HEK293 (cell line): ENCODE data around the gene MLLT6.

ENCODE experiments used
- HIC1 ChIP-seq: fragments of 450-650 bp; formaldehyde crosslinking; IDR thresholded peaks from 2 replicates; pipeline ENCODE4 v1.5.1; 2016; ENCODE audit warnings: missing biosample characterization, missing genetic modification characterization
- MYNN ChIP-seq: fragments of 450-650 bp; formaldehyde crosslinking; IDR thresholded peaks from 2 replicates; pipeline ENCODE4 v1.5.1; 2016; ENCODE audit warnings: missing biosample characterization, missing genetic modification characterization, borderline replicate concordance
- OVOL3 ChIP-seq: fragments of 450-650 bp; formaldehyde crosslinking; IDR thresholded peaks from 2 replicates; pipeline ENCODE4 v1.5.1; 2016; ENCODE audit warnings: missing biosample characterization, missing genetic modification characterization
- SCRT1 ChIP-seq: fragments of 450-650 bp; formaldehyde crosslinking; IDR thresholded peaks from 2 replicates; pipeline ENCODE4 v1.5.1; 2016; ENCODE audit warnings: missing biosample characterization, missing genetic modification characterization, borderline replicate concordance
- SP7 ChIP-seq: fragments of 450-650 bp; formaldehyde crosslinking; IDR thresholded peaks from 2 replicates; pipeline ENCODE4 v1.5.1; 2016; ENCODE audit warnings: missing biosample characterization, missing genetic modification characterization
- WT1 ChIP-seq: fragments of 450-650 bp; formaldehyde crosslinking; IDR thresholded peaks from 2 replicates; pipeline ENCODE4 v1.5.1; 2016; ENCODE audit warnings: missing biosample characterization, missing genetic modification characterization
- ZNF169 ChIP-seq: fragments of 450-650 bp; formaldehyde crosslinking; IDR thresholded peaks from 2 replicates; pipeline ENCODE4 v1.5.1; 2016; ENCODE audit warnings: missing biosample characterization, missing genetic modification characterization
- ZNF2 ChIP-seq: fragments of 450-650 bp; formaldehyde crosslinking; IDR thresholded peaks from 2 replicates; pipeline ENCODE4 v1.5.1; 2016; ENCODE audit warnings: missing biosample characterization, missing genetic modification characterization
- ZNF221 ChIP-seq: fragments of 450-650 bp; formaldehyde crosslinking; IDR thresholded peaks from 2 replicates; pipeline ENCODE4 v1.5.1; 2017; ENCODE audit warnings: missing biosample characterization, missing genetic modification characterization, borderline replicate concordance
- ZNF223 ChIP-seq: fragments of 450-650 bp; formaldehyde crosslinking; IDR thresholded peaks from 2 replicates; pipeline ENCODE4 v1.5.1; 2016; ENCODE audit warnings: missing biosample characterization, missing genetic modification characterization
- ZNF24 ChIP-seq: fragments of 450-650 bp; formaldehyde crosslinking; IDR thresholded peaks from 2 replicates; pipeline ENCODE4 v1.5.1; 2016; ENCODE audit warnings: missing biosample characterization, missing genetic modification characterization
- ZNF274 ChIP-seq, 2 experiments: fragments of 200-500 bp in 1 of 2; fragments of 450-650 bp in 1 of 2; sonication (Bioruptor generic) in 1 of 2; formaldehyde crosslinking in 1 of 2; IDR thresholded peaks; 2 replicates each; pipeline versions ENCODE4 v1.5.1 to v1.6.1; 2014 to 2016; ENCODE audit warnings: borderline replicate concordance in 1 of 2, inconsistent platforms in 1 of 2, low read length in 1 of 2, missing biosample characterization in 1 of 2, missing genetic modification characterization in 1 of 2
- ZNF302 ChIP-seq: fragments of 450-650 bp; formaldehyde crosslinking; IDR thresholded peaks from 2 replicates; pipeline ENCODE4 v1.5.1; 2016; ENCODE audit warnings: missing biosample characterization, missing genetic modification characterization, low read depth
- ZNF362 ChIP-seq: fragments of 450-650 bp; formaldehyde crosslinking; IDR thresholded peaks from 2 replicates; pipeline ENCODE4 v1.5.1; 2016; ENCODE audit warnings: missing biosample characterization, missing genetic modification characterization
- ZNF394 ChIP-seq: fragments of 450-650 bp; formaldehyde crosslinking; IDR thresholded peaks from 2 replicates; pipeline ENCODE4 v1.5.1; 2016; ENCODE audit warnings: missing biosample characterization, missing genetic modification characterization, mild to moderate bottlenecking, moderate library complexity, borderline replicate concordance
- ZNF473 ChIP-seq: fragments of 450-650 bp; formaldehyde crosslinking; IDR thresholded peaks from 2 replicates; pipeline ENCODE4 v1.5.1; 2017; ENCODE audit warnings: missing biosample characterization, missing genetic modification characterization
- ZNF48 ChIP-seq: fragments of 450-650 bp; formaldehyde crosslinking; IDR thresholded peaks from 2 replicates; pipeline ENCODE4 v1.5.1; 2016; ENCODE audit warnings: missing biosample characterization, missing genetic modification characterization
- ZNF530 ChIP-seq: fragments of 450-650 bp; formaldehyde crosslinking; IDR thresholded peaks from 2 replicates; pipeline ENCODE4 v1.5.1; 2016; ENCODE audit warnings: low read depth, missing biosample characterization, missing genetic modification characterization
- ZNF548 ChIP-seq: fragments of 450-650 bp; formaldehyde crosslinking; IDR thresholded peaks from 2 replicates; pipeline ENCODE4 v1.5.1; 2016; ENCODE audit warnings: missing biosample characterization, missing genetic modification characterization
- ZNF629 ChIP-seq: fragments of 450-650 bp; formaldehyde crosslinking; IDR thresholded peaks from 2 replicates; pipeline ENCODE4 v1.5.1; 2017; ENCODE audit warnings: missing biosample characterization, missing genetic modification characterization
- ZNF658 ChIP-seq: fragments of 450-650 bp; formaldehyde crosslinking; IDR thresholded peaks from 2 replicates; pipeline ENCODE4; 2016; ENCODE audit warnings: missing biosample characterization, missing genetic modification characterization
- ZNF677 ChIP-seq: fragments of 450-650 bp; IDR thresholded peaks from 2 replicates; pipeline ENCODE4 v1.5.0; 2018; ENCODE audit warnings: missing biosample characterization, mild to moderate bottlenecking, missing genetic modification characterization, moderate library complexity
- ZNF701 ChIP-seq: fragments of 450-650 bp; formaldehyde crosslinking; IDR thresholded peaks from 2 replicates; pipeline ENCODE4 v1.5.1; 2016; ENCODE audit warnings: missing biosample characterization, missing genetic modification characterization
- ZNF704 ChIP-seq: fragments of 450-650 bp; formaldehyde crosslinking; IDR thresholded peaks from 2 replicates; pipeline ENCODE4 v1.5.1; 2016; ENCODE audit warnings: missing biosample characterization, missing genetic modification characterization
- ZNF776 ChIP-seq: fragments of 450-650 bp; formaldehyde crosslinking; IDR thresholded peaks from 2 replicates; pipeline ENCODE4 v1.5.0; 2017; ENCODE audit warnings: missing biosample characterization, missing genetic modification characterization, borderline replicate concordance
- ZSCAN30 ChIP-seq: fragments of 450-650 bp; IDR thresholded peaks from 2 replicates; pipeline ENCODE4 v1.5.1; 2018; ENCODE audit warnings: missing biosample characterization, mild to moderate bottlenecking, missing genetic modification characterization, moderate library complexity
- TF ChIP-seq, protein P1 (sequence below): fragments of 450-650 bp; formaldehyde crosslinking; IDR thresholded peaks from 2 replicates; pipeline ENCODE4 v1.5.1; 2017; ENCODE audit warnings: missing biosample characterization, missing genetic modification characterization
- TF ChIP-seq, protein P2 (sequence below): fragments of 450-650 bp; formaldehyde crosslinking; IDR thresholded peaks from 2 replicates; pipeline ENCODE4; 2016; ENCODE audit warnings: missing biosample characterization, missing genetic modification characterization
- TF ChIP-seq, protein P3 (sequence below): fragments of 450-650 bp; formaldehyde crosslinking; IDR thresholded peaks from 2 replicates; pipeline ENCODE4 v1.5.1; 2016; ENCODE audit warnings: missing biosample characterization, missing genetic modification characterization
- TF ChIP-seq, protein P4 (sequence below): fragments of 450-650 bp; formaldehyde crosslinking; IDR thresholded peaks from 2 replicates; pipeline ENCODE4 v1.5.1; 2016; ENCODE audit warnings: missing biosample characterization, missing genetic modification characterization

MLLT6 gene

DNA sequence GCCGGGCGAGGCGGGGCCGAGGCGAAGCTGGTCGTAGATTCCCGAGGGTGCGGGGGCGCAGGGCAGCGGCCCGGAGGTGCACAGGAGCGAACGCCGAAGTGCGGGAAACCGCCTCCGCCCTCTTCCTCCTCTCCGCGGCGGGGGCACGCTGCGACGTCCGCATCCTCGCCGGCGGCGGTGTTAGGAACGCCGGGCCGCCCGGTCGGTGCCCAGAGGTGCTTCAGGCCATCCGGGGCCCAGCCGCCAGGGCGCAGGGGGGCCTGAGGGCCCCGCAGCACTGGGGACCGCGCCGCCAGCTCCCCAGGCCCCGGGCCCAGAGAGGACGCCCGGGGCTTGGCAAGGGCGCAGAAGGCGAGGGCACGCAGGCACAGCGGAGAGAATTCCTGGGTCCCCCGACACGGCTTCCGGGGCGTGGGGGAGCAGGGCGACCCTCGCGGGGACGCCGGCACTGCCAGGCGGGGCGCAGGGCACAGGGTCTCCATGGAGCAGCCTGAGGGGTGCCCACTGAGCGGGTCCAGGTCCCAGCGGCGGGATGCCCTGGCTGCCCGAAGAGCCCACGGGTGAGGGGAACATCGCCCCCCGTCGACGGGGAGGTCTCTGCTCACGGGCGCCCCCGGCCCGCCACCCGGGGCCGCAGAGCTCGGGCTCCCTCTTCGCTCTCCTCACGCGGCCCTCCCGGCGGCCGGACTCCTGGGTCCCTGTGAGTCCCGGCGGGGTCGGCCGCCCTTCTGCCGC, 30.9 kb upstream of the MLLT6 start (continued):
- TF ChIP-seq ZNF362 (tag by site-specific recombination) (no peak), ZNF221 (no peak), SCRT1 (tag by site-specific recombination) (no peak), ZNF302 (tag by site-specific recombination) (no peak), HIC1 (tag by site-specific recombination) (peak; percentile 59), ZNF2 (tag by site-specific recombination) (no peak), ZNF169 (tag by site-specific recombination) (no peak), ZNF24 (no peak), ZNF704 (tag by site-specific recombination) (no peak), ZNF394 (tag by site-specific recombination) (no peak), MYNN (tag by site-specific recombination) (no peak), ZNF48 (tag by site-specific recombination) (no peak), ZSCAN30 (tag by site-specific recombination) (no peak), SP7 (tag by site-specific recombination) (no peak), ZNF677 (no peak), ZNF223 (tag by site-specific recombination) (peak; percentile 77), OVOL3 (tag by site-specific recombination) (no peak), ZNF274 (IDR thresholded peaks at IDR 0.05; ENCODE audit: low read length) (no peak), ZNF274 (tag by site-specific recombination; IDR thresholded peaks at IDR 0.05; ENCODE audit: borderline replicate concordance) (no peak), ZNF548 (tag by site-specific recombination) (no peak), ZNF530 (tag by site-specific recombination) (no peak), ZNF629 (tag by site-specific recombination) (no peak), ZNF776 (tag by site-specific recombination) (no peak), WT1 (tag by site-specific recombination) (no peak), ZNF473 (tag by site-specific recombination) (no peak), ZNF658 (tag by site-specific recombination) (no peak), ZNF701 (tag by site-specific recombination) (no peak)
- TF ChIP-seq, protein P1, sequence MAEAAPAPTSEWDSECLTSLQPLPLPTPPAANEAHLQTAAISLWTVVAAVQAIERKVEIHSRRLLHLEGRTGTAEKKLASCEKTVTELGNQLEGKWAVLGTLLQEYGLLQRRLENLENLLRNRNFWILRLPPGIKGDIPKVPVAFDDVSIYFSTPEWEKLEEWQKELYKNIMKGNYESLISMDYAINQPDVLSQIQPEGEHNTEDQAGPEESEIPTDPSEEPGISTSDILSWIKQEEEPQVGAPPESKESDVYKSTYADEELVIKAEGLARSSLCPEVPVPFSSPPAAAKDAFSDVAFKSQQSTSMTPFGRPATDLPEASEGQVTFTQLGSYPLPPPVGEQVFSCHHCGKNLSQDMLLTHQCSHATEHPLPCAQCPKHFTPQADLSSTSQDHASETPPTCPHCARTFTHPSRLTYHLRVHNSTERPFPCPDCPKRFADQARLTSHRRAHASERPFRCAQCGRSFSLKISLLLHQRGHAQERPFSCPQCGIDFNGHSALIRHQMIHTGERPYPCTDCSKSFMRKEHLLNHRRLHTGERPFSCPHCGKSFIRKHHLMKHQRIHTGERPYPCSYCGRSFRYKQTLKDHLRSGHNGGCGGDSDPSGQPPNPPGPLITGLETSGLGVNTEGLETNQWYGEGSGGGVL (tag by site-specific recombination): no peak
- TF ChIP-seq, protein P2, sequence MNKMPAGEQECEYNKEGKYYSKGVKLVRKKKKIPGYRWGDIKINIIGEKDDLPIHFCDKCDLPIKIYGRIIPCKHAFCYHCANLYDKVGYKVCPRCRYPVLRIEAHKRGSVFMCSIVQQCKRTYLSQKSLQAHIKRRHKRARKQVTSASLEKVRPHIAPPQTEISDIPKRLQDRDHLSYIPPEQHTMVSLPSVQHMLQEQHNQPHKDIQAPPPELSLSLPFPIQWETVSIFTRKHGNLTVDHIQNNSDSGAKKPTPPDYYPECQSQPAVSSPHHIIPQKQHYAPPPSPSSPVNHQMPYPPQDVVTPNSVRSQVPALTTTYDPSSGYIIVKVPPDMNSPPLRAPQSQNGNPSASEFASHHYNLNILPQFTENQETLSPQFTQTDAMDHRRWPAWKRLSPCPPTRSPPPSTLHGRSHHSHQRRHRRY (tag by site-specific recombination): no peak
- TF ChIP-seq, protein P3, sequence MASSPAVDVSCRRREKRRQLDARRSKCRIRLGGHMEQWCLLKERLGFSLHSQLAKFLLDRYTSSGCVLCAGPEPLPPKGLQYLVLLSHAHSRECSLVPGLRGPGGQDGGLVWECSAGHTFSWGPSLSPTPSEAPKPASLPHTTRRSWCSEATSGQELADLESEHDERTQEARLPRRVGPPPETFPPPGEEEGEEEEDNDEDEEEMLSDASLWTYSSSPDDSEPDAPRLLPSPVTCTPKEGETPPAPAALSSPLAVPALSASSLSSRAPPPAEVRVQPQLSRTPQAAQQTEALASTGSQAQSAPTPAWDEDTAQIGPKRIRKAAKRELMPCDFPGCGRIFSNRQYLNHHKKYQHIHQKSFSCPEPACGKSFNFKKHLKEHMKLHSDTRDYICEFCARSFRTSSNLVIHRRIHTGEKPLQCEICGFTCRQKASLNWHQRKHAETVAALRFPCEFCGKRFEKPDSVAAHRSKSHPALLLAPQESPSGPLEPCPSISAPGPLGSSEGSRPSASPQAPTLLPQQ (tag by site-specific recombination): no peak
- TF ChIP-seq, protein P4, sequence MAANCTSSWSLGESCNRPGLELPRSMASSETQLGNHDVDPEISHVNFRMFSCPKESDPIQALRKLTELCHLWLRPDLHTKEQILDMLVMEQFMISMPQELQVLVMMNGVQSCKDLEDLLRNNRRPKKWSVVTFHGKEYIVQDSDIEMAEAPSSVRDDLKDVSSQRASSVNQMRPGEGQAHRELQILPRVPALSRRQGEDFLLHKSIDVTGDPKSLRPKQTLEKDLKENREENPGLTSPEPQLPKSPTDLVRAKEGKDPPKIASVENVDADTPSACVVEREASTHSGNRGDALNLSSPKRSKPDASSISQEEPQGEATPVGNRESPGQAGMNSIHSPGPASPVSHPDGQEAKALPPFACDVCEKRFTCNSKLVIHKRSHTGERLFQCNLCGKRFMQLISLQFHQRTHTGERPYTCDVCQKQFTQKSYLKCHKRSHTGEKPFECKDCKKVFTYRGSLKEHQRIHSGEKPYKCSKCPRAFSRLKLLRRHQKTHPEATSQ (tag by site-specific recombination): peak; percentile 32; the same call in 1 of the 2 replicates
